HG03159 (cell line): ENCODE results near the gene ABHD5.

Experiments
- ATAC-seq: cut with Tn5 transposase; IDR thresholded peaks from one replicate; pipeline ENCODE4 v1.9.1; 2021; ENCODE audit warnings: mild to moderate bottlenecking, moderate library complexity; ENCODE audit not compliant: unreplicated experiment

Gene ABHD5

DNA sequence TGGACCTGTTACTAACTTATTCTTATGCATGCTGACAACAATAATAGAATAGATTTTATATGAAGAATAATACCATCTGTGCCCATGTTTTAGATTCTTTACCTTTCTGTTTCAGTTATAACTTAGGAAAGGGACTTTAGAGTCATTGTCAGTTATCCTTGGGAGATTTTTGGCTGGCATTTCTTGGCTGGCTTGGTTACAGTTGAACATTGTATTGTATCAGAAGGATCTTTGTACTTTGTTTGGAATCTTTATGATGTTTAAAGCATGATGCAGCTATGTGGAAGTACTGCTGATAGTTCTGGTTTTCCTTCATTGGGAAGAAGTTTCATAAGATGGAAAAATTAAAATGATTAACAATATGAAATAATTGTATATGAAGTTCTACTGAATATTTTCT lies 19.9 kb downstream of the ABHD5 start:
- no peak for ATAC-seq

DNA sequence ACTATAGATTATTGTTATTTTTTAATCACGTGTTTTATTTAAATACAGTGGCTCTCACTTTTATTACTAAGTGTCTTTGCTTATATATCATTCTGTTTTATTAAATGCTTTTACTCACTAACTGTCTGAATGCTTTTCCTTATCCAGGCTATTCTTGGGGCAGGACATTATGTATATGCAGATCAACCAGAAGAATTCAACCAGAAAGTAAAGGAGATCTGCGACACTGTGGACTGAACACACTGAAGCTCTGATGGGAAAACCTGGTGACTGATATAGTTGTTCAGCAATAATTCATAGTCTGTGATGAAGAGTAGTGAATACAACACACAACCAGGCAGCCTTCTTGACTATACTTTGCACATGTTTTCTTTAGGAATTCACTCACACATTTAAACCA lies 27.6 kb downstream of the ABHD5 start:
- no peak for ATAC-seq

DNA sequence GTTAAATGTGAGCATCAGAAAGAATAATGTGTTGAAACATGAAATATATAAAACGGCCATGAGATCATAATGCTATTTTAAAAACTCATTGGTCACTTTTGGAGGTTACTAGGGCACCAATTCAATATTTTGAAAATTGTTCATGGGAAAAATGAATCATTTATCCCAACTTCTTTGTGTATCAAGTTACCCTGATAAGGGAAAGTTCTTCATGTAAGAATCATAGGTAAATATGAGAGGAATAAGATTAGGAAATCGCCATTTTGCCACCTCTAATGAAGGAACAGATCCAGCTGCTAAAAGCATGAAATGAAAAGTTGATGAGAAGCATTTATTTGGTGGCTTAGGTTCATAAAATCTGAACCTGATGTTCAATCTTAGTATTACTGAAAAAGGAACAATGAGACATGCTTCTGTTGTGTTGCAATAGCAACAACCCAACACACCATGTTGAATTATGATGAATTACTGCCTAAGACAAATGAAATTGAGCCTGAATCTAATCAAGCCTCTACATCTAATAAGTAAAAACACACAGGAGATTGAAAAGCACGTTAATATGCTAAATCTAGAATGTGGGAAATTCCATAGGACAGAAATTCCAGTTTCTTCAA lies 32.5 kb downstream of the ABHD5 start:
- no peak for ATAC-seq

DNA sequence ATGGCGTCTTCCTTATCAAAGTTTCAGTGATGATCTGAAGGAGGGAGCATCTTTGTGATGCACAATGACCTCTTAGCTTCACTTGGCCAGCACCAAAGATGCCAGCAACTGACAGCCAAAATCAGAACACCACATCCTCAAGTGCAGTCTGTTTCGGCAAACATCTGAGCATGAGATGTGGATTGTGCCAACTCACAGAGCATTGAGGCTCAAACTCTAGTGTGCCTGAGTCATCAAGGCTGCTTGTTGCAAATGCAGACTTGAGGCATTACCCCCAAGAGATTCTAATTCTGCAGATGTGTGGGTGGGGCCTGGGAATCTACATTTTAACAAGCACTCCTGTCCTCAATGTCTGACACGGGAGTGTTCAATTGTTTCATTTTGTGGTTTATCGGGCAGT lies 35.8 kb downstream of the ABHD5 start:
- no peak for ATAC-seq

DNA sequence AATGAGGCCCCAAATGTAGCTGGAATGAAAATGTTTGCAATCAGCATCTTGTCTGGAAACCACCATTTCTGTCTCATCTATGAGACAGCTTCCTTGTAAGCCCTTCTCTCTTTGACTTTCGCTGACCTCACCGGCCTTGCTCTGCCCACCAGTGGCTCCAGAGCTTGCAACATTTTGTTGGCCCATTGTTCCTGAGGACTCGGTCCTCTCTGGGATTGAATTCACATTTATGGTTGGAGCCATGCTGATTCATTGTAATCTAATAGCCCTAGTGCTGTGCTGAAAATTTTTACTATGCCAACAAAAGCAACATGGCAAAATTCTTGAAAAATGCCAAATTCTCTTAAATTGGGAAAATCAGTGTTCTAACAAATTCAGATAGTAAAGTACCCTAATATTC lies 37.2 kb downstream of the ABHD5 start:
- no peak for ATAC-seq

- ATAC-seq, result no peak
Measured at GRCh38 chr3:43728476-43728875, 37.7 kb downstream of the ABHD5 start.

GRCh38 chr3:43728947-43729346 lies 38.2 kb downstream of the ABHD5 start:
- ATAC-seq, result no peak

DNA sequence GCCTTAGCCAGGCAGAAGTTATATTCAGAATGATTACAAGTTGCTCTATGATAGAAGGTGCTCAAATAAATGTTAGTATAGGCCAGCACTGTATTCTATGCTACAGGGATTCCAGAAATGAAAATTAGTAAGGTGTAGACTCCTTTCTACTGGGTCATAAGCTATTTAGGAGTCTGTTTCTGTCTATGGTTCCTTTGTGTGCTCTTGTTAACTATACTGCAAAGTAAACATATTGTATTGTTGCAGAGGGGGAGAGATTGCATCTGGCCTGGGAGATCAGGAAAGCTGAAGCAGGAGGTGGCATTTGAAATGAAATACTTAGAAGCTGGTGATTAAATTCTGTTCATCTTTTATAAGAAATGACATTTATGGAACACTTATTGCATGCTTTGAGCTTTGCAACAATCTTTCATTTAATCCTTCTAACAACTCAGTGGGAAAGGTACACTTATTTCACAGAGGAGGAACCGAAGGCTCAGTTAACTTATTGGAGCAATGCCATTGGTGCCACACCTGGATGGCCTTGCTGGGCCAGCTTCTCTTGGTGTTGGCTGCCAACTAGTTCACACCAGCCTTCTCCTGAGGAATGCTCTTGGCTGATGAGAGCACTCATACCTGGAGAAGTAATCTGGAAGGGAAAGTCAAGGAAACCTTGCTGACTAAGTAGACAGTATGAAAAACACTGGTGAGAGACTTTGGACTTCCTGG lies 39.1 kb downstream of the ABHD5 start:
- ATAC-seq, result no peak

GRCh38 chr3:43732747-43733425 lies 42.1 kb downstream of the ABHD5 start:
- ATAC-seq, result no peak

DNA sequence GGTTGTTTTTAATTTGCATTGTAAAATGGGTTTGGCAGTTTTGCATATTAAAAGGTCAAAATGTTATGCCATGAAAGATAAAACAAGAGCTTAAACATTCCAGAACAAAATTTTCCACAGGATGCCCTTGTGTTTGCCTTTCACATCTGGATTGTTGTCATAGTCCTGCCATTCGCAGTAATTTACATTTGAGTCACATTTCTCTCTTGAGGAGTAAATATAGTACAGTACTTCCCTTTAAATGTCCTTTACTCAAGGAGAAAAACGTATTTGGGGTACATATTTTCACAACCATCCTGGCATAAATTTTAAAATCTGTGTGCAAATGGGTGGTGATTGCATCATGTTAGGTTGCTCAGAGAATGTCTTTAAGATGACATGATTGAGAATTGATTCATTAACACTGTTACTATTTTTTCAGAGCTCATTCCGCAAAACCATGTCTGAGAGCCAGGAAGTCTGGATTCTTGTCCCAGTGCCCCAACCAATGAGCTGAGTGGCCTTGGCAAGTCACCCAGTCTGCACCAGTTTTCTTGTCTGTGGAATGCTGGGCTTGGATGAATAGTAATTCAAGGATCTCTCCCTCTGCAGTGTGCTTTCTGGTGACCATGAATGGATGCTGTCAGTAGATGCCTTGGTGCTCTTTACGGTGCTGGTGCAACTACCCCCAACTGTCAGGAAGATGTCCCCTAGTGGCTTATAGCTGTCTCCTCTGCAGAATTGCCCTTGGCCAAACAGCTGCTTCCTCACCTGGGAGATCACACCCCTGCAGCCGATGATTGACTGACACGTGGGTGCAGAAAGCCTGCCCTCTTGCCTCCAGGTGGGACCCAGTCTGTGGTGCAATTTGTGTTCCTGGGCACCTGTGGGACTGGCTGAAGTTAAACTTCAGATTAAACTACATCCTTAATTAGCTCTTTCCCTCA lies 43.0 kb downstream of the ABHD5 start:
- ATAC-seq, result no peak

- no peak for ATAC-seq
Measured at GRCh38 chr3:43734685-43735084, 43.9 kb downstream of the ABHD5 start.

GRCh38 chr3:43735618-43736017 lies 44.9 kb downstream of the ABHD5 start:
- ATAC-seq, result no peak

DNA sequence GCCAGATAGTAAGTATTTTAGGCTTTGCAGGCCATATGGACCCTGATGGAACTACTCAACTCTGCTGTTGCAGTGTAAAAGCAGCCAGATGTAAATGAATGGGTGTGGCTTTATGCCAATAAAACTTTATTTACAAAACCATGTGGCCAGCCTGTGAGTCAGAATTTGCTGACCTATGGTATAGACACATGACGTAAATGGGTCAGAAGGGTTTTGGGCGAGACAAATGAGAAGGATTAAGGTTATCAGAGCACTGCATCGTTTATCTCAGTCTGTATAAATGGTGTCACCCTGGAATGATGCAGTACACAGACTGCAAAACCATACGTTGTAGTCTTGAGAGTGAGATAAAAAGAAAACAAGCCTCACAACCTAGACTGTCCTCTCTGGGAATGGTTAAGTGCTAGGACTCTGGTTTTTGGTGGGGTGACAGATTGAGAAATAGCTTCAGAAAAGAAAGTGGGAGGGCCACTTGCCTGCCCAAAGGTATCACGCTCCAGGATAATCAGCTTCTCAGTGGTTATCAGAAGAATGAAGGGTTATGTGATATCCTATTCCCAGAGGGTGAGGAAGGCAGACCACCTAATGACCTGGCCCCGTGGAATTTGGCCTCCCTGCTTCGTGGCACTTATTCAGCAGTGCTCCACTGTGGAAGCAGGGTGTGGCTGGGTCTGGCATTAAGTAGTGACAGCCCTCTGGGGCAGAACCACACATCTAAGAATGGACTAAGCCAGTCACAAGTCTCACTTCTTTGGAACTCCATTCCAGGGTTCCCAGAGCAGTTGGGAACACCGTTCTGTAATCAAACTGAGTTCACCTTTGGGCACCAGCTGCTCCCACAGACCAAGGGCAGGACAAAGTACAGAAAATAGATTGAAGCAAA lies 46.1 kb downstream of the ABHD5 start:
- no peak for ATAC-seq

DNA sequence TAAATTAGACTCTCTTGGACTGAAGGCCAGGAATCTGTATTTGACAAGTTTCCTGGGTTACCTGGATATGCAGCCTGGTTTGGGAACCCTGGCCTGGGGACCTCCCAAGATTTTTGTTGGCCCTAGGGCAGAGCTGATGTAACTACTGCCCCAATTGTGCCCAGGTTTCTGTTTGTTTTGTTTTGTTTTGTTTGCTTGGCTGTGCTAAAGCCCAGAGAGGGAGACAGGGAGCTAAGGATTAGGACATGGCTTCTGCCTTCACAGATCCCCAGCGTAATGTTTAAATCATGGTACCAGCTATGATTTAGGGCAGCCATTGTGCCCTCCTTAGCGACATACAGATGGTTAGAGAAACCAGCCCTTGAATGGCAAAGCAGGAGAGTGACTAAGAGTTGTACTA lies 47.6 kb downstream of the ABHD5 start:
- ATAC-seq, result no peak

DNA sequence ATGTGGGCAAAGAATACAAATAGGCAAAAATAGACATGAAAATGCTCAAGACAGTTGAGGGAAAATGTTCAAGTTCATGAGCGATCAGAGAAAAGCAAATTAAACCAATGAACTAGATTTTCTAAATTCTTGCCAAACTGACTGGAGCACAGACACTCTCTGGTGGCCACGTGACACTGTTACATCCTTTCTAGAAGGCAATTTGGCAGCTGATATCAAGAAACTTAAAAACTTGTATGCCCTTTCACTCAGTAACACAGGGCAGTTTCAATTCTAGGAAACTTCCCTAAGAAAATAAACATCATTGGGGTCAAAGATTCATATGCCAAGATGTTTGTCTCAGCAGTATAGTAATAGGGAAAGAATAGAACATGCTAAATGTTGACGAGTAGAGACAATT lies 52.2 kb downstream of the ABHD5 start:
- ATAC-seq, result no peak

DNA sequence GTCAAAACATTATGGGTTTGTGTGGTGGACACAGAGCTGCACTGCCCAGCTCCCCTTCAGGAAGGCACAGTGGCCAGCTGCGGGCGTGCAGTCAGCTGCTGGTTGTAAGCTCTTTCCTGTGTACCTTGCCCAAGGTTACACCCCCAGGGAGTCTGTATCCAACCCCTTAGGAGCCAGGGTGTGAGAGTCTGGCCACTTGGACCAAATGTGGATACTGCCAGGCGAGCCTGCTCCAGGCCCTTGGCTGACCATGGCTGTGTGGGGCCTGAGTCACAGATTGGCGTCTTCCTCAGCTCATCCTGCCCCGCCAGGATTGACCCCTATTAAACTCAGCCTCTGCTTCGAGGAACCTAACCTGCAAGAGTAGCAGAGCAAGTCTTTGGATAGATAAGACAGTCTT lies 56.9 kb downstream of the ABHD5 start:
- no peak for ATAC-seq

- no peak for ATAC-seq
Measured at GRCh38 chr3:43748179-43748578, 57.4 kb downstream of the ABHD5 start.

GRCh38 chr3:43748645-43749044 lies 57.9 kb downstream of the ABHD5 start:
- no peak for ATAC-seq

DNA sequence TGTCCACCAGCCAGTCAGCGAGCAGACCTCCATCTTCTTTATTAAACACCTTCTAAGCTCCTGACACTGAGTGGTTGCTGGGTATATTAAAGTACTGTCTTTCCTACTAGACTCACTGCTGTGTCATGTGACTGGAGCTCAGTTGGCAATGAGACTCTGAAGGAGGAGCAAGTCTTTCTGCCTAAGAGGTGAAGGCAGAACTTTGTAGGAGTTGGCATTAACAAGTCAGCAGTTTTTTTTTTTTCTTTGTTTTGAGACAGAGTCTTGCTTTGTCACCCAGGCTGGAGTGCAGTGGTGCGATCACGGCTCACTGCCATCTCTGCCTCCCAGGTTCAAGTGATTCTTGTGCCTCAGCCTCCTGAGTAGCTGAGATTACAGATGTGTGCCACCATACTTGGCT lies 62.2 kb downstream of the ABHD5 start:
- ATAC-seq, result no peak
